Measurements from ENCODE around the gene CEACAM20. TPM values are rescaled to one million over a fixed set of nuclear protein-coding genes. Genes with fewer than 3 reads are reported as not detected.

The CEACAM20 gene
- total and polyA plus RNA-seq, 2 of the 13 experiments (the other 11 are each of a cell fraction or from before 2014, with no cell fraction given), result 0.04 TPM; not detected in 1

- TF ChIP-seq ZBTB40 (IDR thresholded peaks at IDR 0.05) (no peak), ZBTB40 (CRISPR knock-in tag; IDR thresholded peaks at IDR 0.05) (no peak), ISX (CRISPR knock-in tag; conservative IDR thresholded peaks at IDR 0.05) (no peak), ZFP36L1 (CRISPR knock-in tag; IDR thresholded peaks at IDR 0.05) (no peak), ZNF772 (CRISPR knock-in tag; IDR thresholded peaks at IDR 0.05) (no peak), ZFP36L2 (CRISPR knock-in tag; IDR thresholded peaks at IDR 0.05) (no peak), ZNF788 (CRISPR knock-in tag; IDR thresholded peaks at IDR 0.05; ENCODE audit: borderline replicate concordance) (no peak), RXRA (CRISPR knock-in tag; IDR thresholded peaks at IDR 0.05) (no peak), ADNP (CRISPR knock-in tag; IDR thresholded peaks at IDR 0.05) (no peak), ZNF780A (CRISPR knock-in tag; IDR thresholded peaks at IDR 0.05) (no peak), TAF15 (IDR thresholded peaks at IDR 0.05; ENCODE audit: low read depth, low read length, poor library complexity, severe bottlenecking) (no peak), ARID5B (CRISPR knock-in tag; IDR thresholded peaks at IDR 0.05) (peak; percentile 10; the same call in 1 of the 2 replicates), RAD21 (CRISPR knock-in tag; IDR thresholded peaks at IDR 0.05) (peak; percentile 82), POLR2A (IDR thresholded peaks at IDR 0.05; ENCODE audit: insufficient read depth in 1 of 2, low read depth in 2 of 2, low read length in 2 of 2) (no peak), ZNF3 (CRISPR knock-in tag; IDR thresholded peaks at IDR 0.05) (no peak), PLSCR1 (CRISPR knock-in tag; IDR thresholded peaks at IDR 0.05; ENCODE audit: borderline replicate concordance) (no peak)
Measured at GRCh38 chr19:44576843-44577565, 47.5 kb upstream of the CEACAM20 start (continued).

All from HepG2 (cell line).